ENCODE results near the gene HNF4A. TPM values are rescaled to one million over a fixed set of nuclear protein-coding genes. Genes with fewer than 3 reads are reported as not detected.

HNF4A gene
- total and polyA plus RNA-seq, 7 donors: 0.27 to 124 (median 52.9) TPM; not detected in 2

- TF ChIP-seq POLR2AphosphoS5 (IDR thresholded peaks at IDR 0.05) (no peak), CTCF (IDR thresholded peaks at IDR 0.05) (no peak), EP300 (IDR thresholded peaks at IDR 0.05) (no peak), POLR2A (IDR thresholded peaks at IDR 0.05) (no peak)
- Histone ChIP-seq H3K4me1 (no peaks in the 10 kb centered on the region), H3K36me3 (no peaks in the 10 kb centered on the region), H3K4me3 (no peak overlapping the region), H3K27ac (no peak overlapping the region), H3K27me3 (peaks cover 0 to 12% (median 0%) of the 10 kb centered on the region in 3 donors), H3K9me3 (no peaks in the 10 kb centered on the region)
- no peak for DNase-seq
- 51 to 77% methylated on average over 3 of the region's 3 CpGs for WGBS, 2 donors
- intact Hi-C loops (cut with DNase I): no loop called here
These were observed 43.9 kb downstream of the HNF4A start for GRCh38 chr20:44399446-44399845.

- WGBS, 2 donors: 25 to 69% methylated on average over 5 of the region's 5 CpGs
- Histone ChIP-seq H3K36me3 (no peaks in the 10 kb centered on the region), H3K27ac (no peak overlapping the region), H3K27me3 (peaks cover 0 to 12% (median 0%) of the 10 kb centered on the region in 3 donors), H3K4me3 (no peak overlapping the region), H3K9me3 (no peaks in the 10 kb centered on the region), H3K4me1 (no peaks in the 10 kb centered on the region)
- intact Hi-C loops (cut with DNase I): no loop called here
- TF ChIP-seq EP300 (IDR thresholded peaks at IDR 0.05) (no peak), POLR2A (IDR thresholded peaks at IDR 0.05) (no peak), CTCF (IDR thresholded peaks at IDR 0.05) (no peak), POLR2AphosphoS5 (IDR thresholded peaks at IDR 0.05) (no peak)
- DNase-seq: no peak
These were observed 45.1 kb downstream of the HNF4A start for GRCh38 chr20:44400671-44400969.

- Histone ChIP-seq H3K27ac (peak overlapping the region in 1 of 4 donors; percentile 26), H3K36me3 (no peaks in the 10 kb centered on the region), H3K9me3 (no peaks in the 10 kb centered on the region), H3K4me1 (no peaks in the 10 kb centered on the region), H3K4me3 (no peak overlapping the region), H3K27me3 (peaks cover 0 to 8% (median 0%) of the 10 kb centered on the region in 3 donors)
- intact Hi-C loops (cut with DNase I): no loop called here
- 18 to 61% methylated on average over 23 of the region's 23 CpGs for whole genome bisulfite sequencing, 2 donors
- TF ChIP-seq CTCF (IDR thresholded peaks at IDR 0.05) (no peak), POLR2AphosphoS5 (IDR thresholded peaks at IDR 0.05) (no peak), POLR2A (IDR thresholded peaks at IDR 0.05) (peak in 1 of 2 donors; percentile 36), EP300 (IDR thresholded peaks at IDR 0.05) (no peak)
- no peak for DNase-seq
These were observed 45.7 kb downstream of the HNF4A start for GRCh38 chr20:44400970-44401769.

GRCh38 chr20:44401770-44402390 is 46.4 kb downstream of the HNF4A start:
- Histone ChIP-seq H3K36me3 (no peaks in the 10 kb centered on the region), H3K4me1 (no peaks in the 10 kb centered on the region), H3K9me3 (no peaks in the 10 kb centered on the region), H3K27ac (peak overlapping the region in 1 of 4 donors; percentile 26), H3K27me3 (peaks cover 0 to 8% (median 0%) of the 10 kb centered on the region in 3 donors), H3K4me3 (no peak overlapping the region)
- no peak for DNase-seq
- WGBS, 2 donors: 15 to 68% methylated on average over 17 of the region's 17 CpGs
- intact Hi-C loops (cut with DNase I): no loop called here
- no peak for TF ChIP-seq POLR2AphosphoS5 (IDR thresholded peaks at IDR 0.05)
- no peak for TF ChIP-seq POLR2A (IDR thresholded peaks at IDR 0.05)
- TF ChIP-seq CTCF (IDR thresholded peaks at IDR 0.05): no peak
- TF ChIP-seq EP300 (IDR thresholded peaks at IDR 0.05): no peak

Data from sigmoid colon (tissue), 7 donors.